ENCODE results near the gene ZCCHC4.
"Not testable (repeated sequence)": the region's sequence is repeated elsewhere in the genome, so short reads cannot be mapped to it uniquely, and the experiment has no call there.

Gene ZCCHC4

DNA sequence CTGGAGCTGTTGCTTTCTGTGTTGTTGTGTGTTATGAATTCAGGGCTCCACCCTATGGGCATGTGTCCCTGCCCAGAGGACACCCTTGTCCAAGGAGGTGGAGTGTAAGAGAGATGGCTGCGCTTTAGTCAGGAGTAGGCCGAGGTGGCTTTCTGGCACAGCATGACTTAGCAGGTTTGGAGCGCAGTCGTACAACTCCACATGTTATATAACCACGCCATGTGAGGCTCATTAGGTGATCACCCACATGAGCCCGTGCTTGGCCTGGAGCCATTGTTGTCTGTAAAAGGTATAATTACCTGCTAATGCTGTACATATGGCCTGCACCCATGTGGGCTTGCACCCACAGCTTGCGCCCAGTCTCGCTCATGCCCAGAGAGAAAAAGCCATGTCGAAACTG is 48.7 kb downstream of the ZCCHC4 start:
- no peak overlapping the region for H3K27ac ChIP-seq (ENCODE audit: low read depth, low read length)
- H3K4me1 ChIP-seq (ENCODE audit: insufficient read depth, low read length): no peaks in the 10 kb centered on the region
- H3K36me3 ChIP-seq (ENCODE audit: insufficient read depth, low read length): peaks cover 15% of the 10 kb centered on the region
- no peaks in the 10 kb centered on the region for H3K27me3 ChIP-seq (ENCODE audit: control insufficient read depth in 1 of 2, insufficient read depth in 2 of 2, low read length in 2 of 2)
- no peaks in the 10 kb centered on the region for H3K9me3 ChIP-seq (ENCODE audit: low read length)
- H3K4me3 ChIP-seq (ENCODE audit: low read depth in 1 of 2, low read length in 2 of 2): no peak overlapping the region
- no peak overlapping the region for H3K9ac ChIP-seq (ENCODE audit: low read length)

DNA sequence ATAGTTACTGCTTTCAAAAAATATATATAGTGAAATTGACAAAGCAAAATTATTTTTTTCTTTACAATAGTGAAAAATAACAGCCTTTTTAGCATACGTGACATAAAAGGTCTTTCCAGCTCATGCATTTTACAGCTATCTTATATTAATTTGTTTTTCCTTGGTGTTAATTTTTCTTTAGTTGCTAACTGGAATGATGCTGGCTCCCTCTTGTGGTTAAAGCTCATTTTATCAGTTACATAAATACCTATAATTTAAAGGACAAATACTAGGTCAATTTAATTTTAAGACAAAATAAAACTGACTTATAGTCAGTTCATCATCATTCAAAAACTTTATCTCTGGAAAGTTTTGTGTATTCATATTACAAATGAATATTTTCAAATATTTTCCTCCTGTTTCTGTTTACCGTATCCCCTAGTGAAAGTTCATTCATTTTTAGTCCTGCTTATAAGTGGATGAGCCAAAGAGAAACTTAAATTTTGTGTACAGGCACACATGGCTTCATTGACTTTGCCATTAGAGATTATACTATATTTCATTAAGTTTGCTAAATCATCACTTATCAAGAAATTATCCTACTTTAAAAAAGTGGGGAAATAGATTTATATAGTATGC is 54.5 kb downstream of the ZCCHC4 start:
- no peaks in the 10 kb centered on the region for H3K27me3 ChIP-seq (ENCODE audit: control insufficient read depth in 1 of 2, insufficient read depth in 2 of 2, low read length in 2 of 2)
- H3K27ac ChIP-seq (ENCODE audit: low read depth, low read length): no peak overlapping the region
- H3K9me3 ChIP-seq (ENCODE audit: low read length): no peaks in the 10 kb centered on the region
- H3K36me3 ChIP-seq (ENCODE audit: insufficient read depth, low read length): peaks cover 15% of the 10 kb centered on the region
- no peaks in the 10 kb centered on the region for H3K4me1 ChIP-seq (ENCODE audit: insufficient read depth, low read length)
- H3K4me3 ChIP-seq (ENCODE audit: low read depth in 1 of 2, low read length in 2 of 2): no peak overlapping the region
- no peak overlapping the region for H3K9ac ChIP-seq (ENCODE audit: low read length)

DNA sequence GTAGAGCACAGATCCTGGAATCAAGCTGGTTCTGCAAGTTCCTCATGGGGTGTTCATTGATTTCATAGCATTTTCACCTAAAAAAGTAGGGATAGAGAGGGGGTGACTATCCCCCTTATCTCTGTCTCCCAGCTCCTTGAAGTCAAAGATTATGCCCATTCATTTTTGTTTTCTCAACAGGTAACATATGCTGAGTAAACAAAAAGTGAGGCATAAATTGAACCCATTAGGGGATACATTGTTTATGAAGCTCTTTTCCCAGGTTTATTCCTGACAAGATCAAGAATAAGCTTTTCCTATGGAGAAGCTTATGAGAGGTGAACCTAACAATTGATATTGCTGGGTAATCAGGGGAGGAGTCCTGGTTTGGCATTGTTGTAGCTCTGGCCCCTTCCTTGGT is 55.3 kb downstream of the ZCCHC4 start:
- peaks cover 15% of the 10 kb centered on the region for H3K36me3 ChIP-seq (ENCODE audit: insufficient read depth, low read length)
- no peak overlapping the region for H3K27ac ChIP-seq (ENCODE audit: low read depth, low read length)
- H3K9me3 ChIP-seq (ENCODE audit: low read length): no peaks in the 10 kb centered on the region
- no peak overlapping the region for H3K4me3 ChIP-seq (ENCODE audit: low read depth in 1 of 2, low read length in 2 of 2)
- no peaks in the 10 kb centered on the region for H3K27me3 ChIP-seq (ENCODE audit: control insufficient read depth in 1 of 2, insufficient read depth in 2 of 2, low read length in 2 of 2)
- no peak overlapping the region for H3K9ac ChIP-seq (ENCODE audit: low read length)
- H3K4me1 ChIP-seq (ENCODE audit: insufficient read depth, low read length): no peaks in the 10 kb centered on the region

DNA sequence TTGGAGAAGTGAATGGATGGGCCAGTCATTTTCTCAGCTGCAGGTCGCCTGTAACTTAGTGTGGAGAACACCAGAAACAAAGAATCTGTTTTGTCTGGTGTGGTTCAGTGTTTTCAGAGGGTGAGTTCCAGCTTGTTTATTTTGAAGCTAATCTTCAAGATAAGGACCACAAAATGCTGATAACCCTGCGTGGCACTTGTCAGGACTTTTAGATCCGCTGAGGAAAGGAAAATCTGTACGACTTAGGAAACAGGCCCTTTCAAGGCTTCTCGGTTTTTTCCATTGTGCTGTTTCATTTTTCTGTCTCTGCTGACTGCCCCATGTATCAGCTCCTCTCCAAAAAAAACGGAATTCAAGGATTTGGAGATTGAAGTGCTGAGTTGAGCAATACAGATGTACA is 55.7 kb downstream of the ZCCHC4 start:
- Histone ChIP-seq H3K36me3 (ENCODE audit: insufficient read depth, low read length) (peaks cover 15% of the 10 kb centered on the region), H3K27me3 (ENCODE audit: control insufficient read depth in 1 of 2, insufficient read depth in 2 of 2, low read length in 2 of 2) (no peaks in the 10 kb centered on the region), H3K27ac (ENCODE audit: low read depth, low read length) (no peak overlapping the region), H3K9ac (ENCODE audit: low read length) (no peak overlapping the region), H3K4me1 (ENCODE audit: insufficient read depth, low read length) (no peaks in the 10 kb centered on the region), H3K9me3 (ENCODE audit: low read length) (no peaks in the 10 kb centered on the region), H3K4me3 (ENCODE audit: low read depth in 1 of 2, low read length in 2 of 2) (no peak overlapping the region)

DNA sequence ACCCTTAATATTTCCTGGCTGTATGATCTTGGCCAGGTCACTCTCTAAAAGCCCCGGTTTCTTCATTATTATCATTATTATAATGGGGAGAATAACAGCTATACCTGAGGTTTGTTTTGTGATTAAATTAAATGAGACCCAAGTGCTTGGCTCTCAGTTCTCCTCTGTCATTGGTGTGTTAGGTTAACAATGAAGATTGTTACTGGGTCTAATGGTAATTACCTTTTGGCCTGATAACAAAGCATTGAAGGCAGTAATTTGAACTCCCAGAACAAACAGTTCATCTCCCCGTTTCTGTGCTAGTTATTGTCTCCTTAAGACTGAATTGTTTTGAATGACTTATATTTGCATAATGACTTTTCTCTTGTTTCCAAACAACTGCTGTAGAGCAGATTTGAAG is 57.7 kb downstream of the ZCCHC4 start:
- Histone ChIP-seq H3K4me1 (ENCODE audit: insufficient read depth, low read length) (no peaks in the 10 kb centered on the region), H3K36me3 (ENCODE audit: insufficient read depth, low read length) (peaks cover 7% of the 10 kb centered on the region), H3K27ac (ENCODE audit: low read depth, low read length) (no peak overlapping the region), H3K9me3 (ENCODE audit: low read length) (no peaks in the 10 kb centered on the region), H3K4me3 (ENCODE audit: low read depth in 1 of 2, low read length in 2 of 2) (no peak overlapping the region), H3K9ac (ENCODE audit: low read length) (no peak overlapping the region), H3K27me3 (ENCODE audit: control insufficient read depth in 1 of 2, insufficient read depth in 2 of 2, low read length in 2 of 2) (no peaks in the 10 kb centered on the region)

DNA sequence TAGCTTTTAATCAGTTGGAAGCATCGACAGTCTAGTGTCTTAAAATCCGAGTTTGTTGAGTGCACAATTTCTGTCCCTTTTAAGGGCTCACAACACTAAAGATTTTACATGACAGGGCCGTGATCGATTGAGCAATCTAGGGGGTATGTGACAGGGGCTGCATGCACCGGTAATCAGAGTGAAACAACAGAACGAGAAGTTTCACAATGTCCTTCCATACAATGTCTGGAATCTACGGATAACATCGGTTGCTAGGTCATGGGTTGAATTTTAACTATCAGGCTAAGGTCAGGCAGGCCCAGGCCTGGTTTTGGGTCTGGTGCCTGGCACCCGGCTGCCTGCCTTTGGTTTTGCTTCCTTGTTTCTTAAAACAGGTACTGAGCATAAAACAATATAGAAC is 60.0 kb downstream of the ZCCHC4 start:
- H3K27ac ChIP-seq (ENCODE audit: low read depth, low read length); H3K4me1 ChIP-seq (ENCODE audit: insufficient read depth, low read length); H3K9ac ChIP-seq (ENCODE audit: low read length); H3K27me3 ChIP-seq (ENCODE audit: control insufficient read depth in 1 of 2, insufficient read depth in 2 of 2, low read length in 2 of 2); H3K36me3 ChIP-seq (ENCODE audit: insufficient read depth, low read length); H3K4me3 ChIP-seq (ENCODE audit: low read depth in 1 of 2, low read length in 2 of 2); H3K9me3 ChIP-seq (ENCODE audit: low read length): not testable (repeated sequence)

DNA sequence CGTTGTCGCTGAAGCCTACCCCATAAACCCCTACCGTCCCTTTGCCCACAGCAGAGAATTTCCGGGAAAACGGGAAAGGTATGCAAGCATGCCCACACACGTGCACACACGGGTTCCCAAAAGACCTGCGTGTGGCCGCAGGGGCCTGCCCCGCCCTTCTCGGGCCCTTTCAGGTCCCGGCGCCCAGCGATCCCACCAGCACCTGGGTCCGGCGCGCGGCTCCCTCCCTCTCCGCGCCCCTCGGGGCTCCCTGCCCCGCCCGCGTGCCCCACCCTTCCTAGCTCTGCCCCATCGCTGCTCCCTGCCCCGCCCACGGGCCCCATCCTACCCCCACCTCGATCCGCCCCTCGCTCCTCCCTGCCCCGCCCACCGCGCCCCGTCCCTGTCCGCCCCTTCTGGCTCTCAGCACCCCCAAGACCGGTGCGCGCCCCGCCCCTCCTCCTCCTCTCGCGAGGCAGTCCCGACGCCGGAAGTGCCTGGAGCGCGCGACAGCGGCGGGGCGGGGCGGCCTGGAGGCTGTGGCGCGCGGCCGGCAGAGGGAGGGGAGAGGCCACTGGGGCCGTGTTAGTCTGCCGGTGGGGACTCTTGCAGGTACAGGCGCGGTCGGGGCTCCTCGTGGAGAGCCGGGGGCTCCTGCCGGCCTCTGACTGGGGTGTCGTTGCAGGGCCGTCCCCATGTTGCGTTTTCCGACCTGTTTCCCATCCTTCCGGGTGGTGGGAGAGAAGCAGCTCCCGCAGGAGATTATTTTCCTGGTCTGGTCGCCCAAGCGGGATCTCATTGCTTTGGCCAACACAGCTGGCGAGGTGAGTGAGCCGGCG is 64.4 kb downstream of the ZCCHC4 start, which contains the start of gene ANAPC4:
TSS of gene ANAPC4 (plus strand) at position 510 of the 818 bp plus-strand sequence. CDS start at position 675, 165 bp downstream.
- Histone ChIP-seq H3K27me3 (ENCODE audit: control insufficient read depth in 1 of 2, insufficient read depth in 2 of 2, low read length in 2 of 2) (no peaks in the 10 kb centered on the region), H3K27ac (ENCODE audit: low read depth, low read length) (peak within 1 kb of the TSS; percentile 91), H3K9me3 (ENCODE audit: low read length) (no peaks in the 10 kb centered on the region), H3K36me3 (ENCODE audit: insufficient read depth, low read length) (peaks cover 4% of the 10 kb centered on the region), H3K9ac (ENCODE audit: low read length) (peak within 1 kb of the TSS; percentile 68), H3K4me3 (ENCODE audit: low read depth in 1 of 2, low read length in 2 of 2) (peak within 1 kb of the TSS; percentile 78 to 80), H3K4me1 (ENCODE audit: insufficient read depth, low read length) (peaks cover 19% of the 10 kb centered on the region)

DNA sequence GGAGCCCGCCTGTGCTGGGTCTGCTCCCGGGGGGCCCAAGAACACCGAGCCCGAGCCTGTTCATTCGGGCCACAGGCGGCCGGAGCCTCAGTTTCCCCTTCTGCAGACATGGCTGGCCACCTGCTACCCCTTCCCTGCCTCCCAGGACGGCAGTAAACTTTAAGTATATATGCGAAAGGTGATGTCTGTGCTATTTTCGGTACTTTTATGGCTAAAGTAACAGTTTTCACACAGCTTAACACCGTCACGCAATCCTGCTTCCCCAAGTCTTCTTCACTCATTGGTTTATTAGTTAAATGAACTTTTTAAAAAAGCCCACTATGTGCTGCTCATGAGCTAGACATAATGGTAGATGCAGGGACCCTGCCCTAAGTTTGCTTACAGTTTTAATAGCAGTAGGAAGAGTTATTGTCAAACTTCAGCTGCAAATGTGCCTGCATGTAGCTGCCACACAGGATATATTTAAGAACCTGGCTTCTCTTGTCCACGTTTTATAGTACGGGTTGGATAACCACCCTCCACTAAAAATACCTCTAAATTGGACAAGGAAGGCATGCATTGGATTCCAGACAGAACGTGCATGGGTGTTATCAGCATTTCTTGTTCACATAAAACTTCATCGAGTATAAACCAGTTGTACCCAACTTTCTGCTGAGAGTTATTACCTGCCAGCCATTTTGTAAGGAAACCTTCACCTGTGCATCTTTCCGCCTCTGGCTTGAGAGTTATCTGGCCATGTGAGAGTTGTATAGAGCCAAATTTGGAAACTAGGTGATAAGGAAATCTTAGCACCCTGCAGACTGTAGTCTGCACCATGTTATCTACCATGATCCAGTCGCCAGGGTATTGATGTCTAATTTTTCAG is 65.2 kb downstream of the ZCCHC4 start:
- Histone ChIP-seq H3K27ac (ENCODE audit: low read depth, low read length) (peak overlapping the region; percentile 91), H3K9ac (ENCODE audit: low read length) (peak overlapping the region; percentile 57), H3K4me3 (ENCODE audit: low read depth in 1 of 2, low read length in 2 of 2) (peak overlapping the region; percentile 78 to 80), H3K27me3 (ENCODE audit: control insufficient read depth in 1 of 2, insufficient read depth in 2 of 2, low read length in 2 of 2) (no peaks in the 10 kb centered on the region), H3K9me3 (ENCODE audit: low read length) (no peaks in the 10 kb centered on the region), H3K36me3 (ENCODE audit: insufficient read depth, low read length) (peaks cover 4% of the 10 kb centered on the region), H3K4me1 (ENCODE audit: insufficient read depth, low read length) (peaks cover 19% of the 10 kb centered on the region)

DNA sequence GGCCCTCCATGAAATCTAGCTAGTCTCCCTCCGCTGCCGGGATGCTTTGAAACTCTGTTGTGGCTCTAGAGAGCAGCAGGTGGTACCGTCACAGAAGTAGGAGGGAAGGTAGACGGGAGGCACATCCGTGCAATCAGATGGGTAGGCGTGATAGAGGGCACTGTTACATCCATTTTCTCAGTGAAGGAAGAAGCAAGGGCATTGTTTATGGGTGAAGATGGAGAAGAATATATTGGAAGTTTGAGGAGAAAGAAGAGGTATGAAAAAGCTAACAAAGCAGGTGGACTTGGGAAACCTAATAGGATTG is 65.8 kb downstream of the ZCCHC4 start:
- Histone ChIP-seq H3K36me3 (ENCODE audit: insufficient read depth, low read length) (peaks cover 4% of the 10 kb centered on the region), H3K27me3 (ENCODE audit: control insufficient read depth in 1 of 2, insufficient read depth in 2 of 2, low read length in 2 of 2) (no peaks in the 10 kb centered on the region), H3K4me1 (ENCODE audit: insufficient read depth, low read length) (peaks cover 19% of the 10 kb centered on the region), H3K4me3 (ENCODE audit: low read depth in 1 of 2, low read length in 2 of 2) (peak overlapping the region in 1 of 2 donors; percentile 78), H3K27ac (ENCODE audit: low read depth, low read length) (no peak overlapping the region), H3K9ac (ENCODE audit: low read length) (no peak overlapping the region), H3K9me3 (ENCODE audit: low read length) (no peaks in the 10 kb centered on the region)

DNA sequence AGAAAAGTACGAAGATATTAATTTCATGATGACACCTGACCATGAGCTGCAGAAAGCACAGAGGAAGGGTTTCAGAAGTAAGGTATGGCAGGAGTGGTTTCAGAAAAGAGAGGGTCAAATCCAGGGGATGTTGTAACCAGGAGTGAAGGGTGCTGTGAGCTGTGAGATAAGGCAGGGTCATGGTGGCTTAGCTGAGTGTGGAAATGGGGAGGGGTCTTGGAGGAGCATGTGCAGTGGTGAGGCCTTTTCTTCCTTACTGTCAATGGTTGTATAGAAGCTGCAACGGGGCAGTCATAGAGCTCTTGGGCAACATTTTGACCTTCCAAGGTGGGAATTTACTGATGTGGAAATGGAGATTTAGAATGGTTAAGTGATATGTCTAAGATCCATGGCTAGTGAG is 67.0 kb downstream of the ZCCHC4 start:
- Histone ChIP-seq H3K9ac (ENCODE audit: low read length) (no peak overlapping the region), H3K27me3 (ENCODE audit: control insufficient read depth in 1 of 2, insufficient read depth in 2 of 2, low read length in 2 of 2) (no peaks in the 10 kb centered on the region), H3K4me1 (ENCODE audit: insufficient read depth, low read length) (peaks cover 19% of the 10 kb centered on the region), H3K36me3 (ENCODE audit: insufficient read depth, low read length) (peaks cover 12% of the 10 kb centered on the region), H3K27ac (ENCODE audit: low read depth, low read length) (no peak overlapping the region), H3K4me3 (ENCODE audit: low read depth in 1 of 2, low read length in 2 of 2) (no peak overlapping the region), H3K9me3 (ENCODE audit: low read length) (no peaks in the 10 kb centered on the region)

DNA sequence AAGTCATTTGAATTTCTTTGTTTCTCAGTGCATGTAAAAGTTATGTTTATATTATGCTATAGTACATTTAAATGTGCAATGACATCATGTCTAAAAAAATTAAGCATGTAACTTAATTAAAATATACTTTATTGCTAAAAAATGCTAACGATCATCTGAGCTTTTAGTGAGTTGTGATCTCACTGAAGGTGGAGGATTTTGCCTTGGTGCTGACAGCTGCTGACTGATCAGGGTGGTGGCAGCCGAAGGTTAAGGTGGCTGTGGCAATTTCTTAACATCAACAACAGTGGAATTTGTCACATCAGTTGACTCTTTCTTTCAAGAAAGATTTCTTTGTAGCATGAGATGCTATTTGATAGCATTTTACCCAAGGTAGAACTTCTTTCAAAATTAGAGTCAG is 71.1 kb downstream of the ZCCHC4 start:
- Histone ChIP-seq H3K4me3 (ENCODE audit: low read depth in 1 of 2, low read length in 2 of 2) (no peak overlapping the region), H3K9me3 (ENCODE audit: low read length) (no peaks in the 10 kb centered on the region), H3K27ac (ENCODE audit: low read depth, low read length) (no peak overlapping the region), H3K36me3 (ENCODE audit: insufficient read depth, low read length) (peaks cover 12% of the 10 kb centered on the region), H3K9ac (ENCODE audit: low read length) (no peak overlapping the region), H3K4me1 (ENCODE audit: insufficient read depth, low read length) (peaks cover 8% of the 10 kb centered on the region), H3K27me3 (ENCODE audit: control insufficient read depth in 1 of 2, insufficient read depth in 2 of 2, low read length in 2 of 2) (no peaks in the 10 kb centered on the region)

All from muscle layer of colon (tissue), 2 donors.